DND-41 (cell line): ENCODE data around the gene AP3S1.

Experiments
- EZH2 ChIP-seq: IDR thresholded peaks from 3 replicates; pipeline ENCODE4 v1.6.1; 2012; ENCODE audit warnings: borderline replicate concordance, low read depth, mild to moderate bottlenecking, moderate library complexity, low read length, inconsistent platforms; ENCODE audit not compliant: severe bottlenecking
- TF ChIP-seq, protein P1 (sequence below): IDR thresholded peaks from 2 replicates; pipeline ENCODE4 v1.5.1; 2012; ENCODE audit warnings: borderline replicate concordance, low read length, moderate library complexity, mild to moderate bottlenecking; ENCODE audit not compliant: poor library complexity, severe bottlenecking; ENCODE audit errors: extremely low read depth

DNA sequence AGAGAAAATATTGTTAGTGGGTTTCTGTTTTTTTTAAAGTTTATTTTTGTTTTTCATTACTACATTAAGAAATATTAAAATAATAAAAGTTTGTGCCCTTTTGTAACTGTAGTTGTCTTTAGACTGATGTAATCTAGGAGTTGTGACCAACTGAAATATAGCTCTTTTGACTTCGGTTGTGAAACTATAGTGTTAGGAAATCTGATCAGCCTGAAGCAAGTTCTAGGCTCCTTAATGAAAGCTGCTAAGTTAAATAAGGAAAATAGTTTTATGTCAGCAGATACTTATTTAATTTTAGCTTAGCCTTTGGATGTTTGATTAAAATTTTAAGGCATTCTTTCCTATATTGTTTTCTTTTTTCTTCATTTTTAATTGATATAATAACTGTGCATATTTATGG, 14.2 kb downstream of the AP3S1 start:
- TF ChIP-seq, protein P1, sequence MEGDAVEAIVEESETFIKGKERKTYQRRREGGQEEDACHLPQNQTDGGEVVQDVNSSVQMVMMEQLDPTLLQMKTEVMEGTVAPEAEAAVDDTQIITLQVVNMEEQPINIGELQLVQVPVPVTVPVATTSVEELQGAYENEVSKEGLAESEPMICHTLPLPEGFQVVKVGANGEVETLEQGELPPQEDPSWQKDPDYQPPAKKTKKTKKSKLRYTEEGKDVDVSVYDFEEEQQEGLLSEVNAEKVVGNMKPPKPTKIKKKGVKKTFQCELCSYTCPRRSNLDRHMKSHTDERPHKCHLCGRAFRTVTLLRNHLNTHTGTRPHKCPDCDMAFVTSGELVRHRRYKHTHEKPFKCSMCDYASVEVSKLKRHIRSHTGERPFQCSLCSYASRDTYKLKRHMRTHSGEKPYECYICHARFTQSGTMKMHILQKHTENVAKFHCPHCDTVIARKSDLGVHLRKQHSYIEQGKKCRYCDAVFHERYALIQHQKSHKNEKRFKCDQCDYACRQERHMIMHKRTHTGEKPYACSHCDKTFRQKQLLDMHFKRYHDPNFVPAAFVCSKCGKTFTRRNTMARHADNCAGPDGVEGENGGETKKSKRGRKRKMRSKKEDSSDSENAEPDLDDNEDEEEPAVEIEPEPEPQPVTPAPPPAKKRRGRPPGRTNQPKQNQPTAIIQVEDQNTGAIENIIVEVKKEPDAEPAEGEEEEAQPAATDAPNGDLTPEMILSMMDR, result no peak
- TF ChIP-seq EZH2, result no peak
